ENCODE data around the gene DLG2. TPM values are rescaled to one million over a fixed set of nuclear protein-coding genes. Genes with fewer than 3 reads are reported as not detected.

The DLG2 gene
- total and polyA plus RNA-seq, 2 of the 4 experiments (the other 2 are of a cell fraction), result 0.31 to 0.36 TPM

DNA sequence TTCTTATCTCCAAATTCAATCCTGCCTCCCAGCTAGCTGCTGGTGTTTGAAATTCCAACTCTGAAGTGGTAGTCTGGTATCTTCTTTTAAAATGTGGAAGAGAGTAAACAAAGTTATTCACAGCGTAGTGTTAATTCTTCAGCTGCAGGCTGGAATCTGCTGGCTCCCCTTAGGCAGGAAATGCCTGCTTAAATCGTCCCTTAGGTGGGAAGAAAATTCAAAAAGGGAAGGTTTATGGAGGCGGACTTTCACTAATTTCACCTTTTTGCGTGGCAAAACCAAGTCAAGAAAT is 1901.9 kb downstream of the DLG2 start:
- DNase-seq (no peak), ATAC-seq (ENCODE audit: low read depth) (peak; percentile 48)
- BruUV-seq (replicated peaks), result no TSS peak
- Histone ChIP-seq H3K56ac (ENCODE audit: extremely low read depth, insufficient read depth, low read length) (no peak overlapping the region), H3K27me3 (ENCODE audit: control insufficient read depth, insufficient read depth, low read length) (peaks cover 10% of the 10 kb centered on the region), H3K9ac (ENCODE audit: low read depth, low read length) (no peak overlapping the region), H4K20me1 (ENCODE audit: insufficient read depth, low read length) (no peaks in the 10 kb centered on the region), H2AFZ (replicated peaks; ENCODE audit: low read length, poor library complexity) (no peak overlapping the region), H3K79me1 (ENCODE audit: low read depth in 1 of 2, low read length in 2 of 2) (no peaks in the 10 kb centered on the region), H3K14ac (replicated peaks; ENCODE audit: low read depth, low read length) (no peak overlapping the region), H3K36me3 (ENCODE audit: control insufficient read depth, insufficient read depth, low read length) (no peaks in the 10 kb centered on the region), H3K9me1 (ENCODE audit: insufficient read depth, low read length) (no peaks in the 10 kb centered on the region), H4K5ac (ENCODE audit: low read depth, low read length) (no peak overlapping the region), H3K4me3 (ENCODE audit: insufficient read depth, low read depth, low read length) (no peak overlapping the region), H3K18ac (ENCODE audit: low read depth, low read length) (no peak overlapping the region), H2AK9ac (replicated peaks; ENCODE audit: low read depth, low read length, poor library complexity) (no peak overlapping the region), H2BK5ac (ENCODE audit: low read depth, low read length, poor library complexity, severe bottlenecking) (no peak overlapping the region), H2BK20ac (ENCODE audit: low read depth, low read length) (no peak overlapping the region), H2BK15ac (ENCODE audit: low read depth, low read length) (no peak overlapping the region), H4K8ac (ENCODE audit: low read depth in 2 of 2, low read length in 2 of 2) (no peak overlapping the region), H3K27ac (ENCODE audit: insufficient read depth, low read length) (no peak overlapping the region), H3K4me2 (ENCODE audit: low read depth, low read length) (peak overlapping the region; percentile 42), H4K91ac (ENCODE audit: insufficient read depth, low read depth, low read length) (no peak overlapping the region), H3K9me3 (ENCODE audit: control insufficient read depth, insufficient read depth, low read length) (no peaks in the 10 kb centered on the region), H2BK120ac (ENCODE audit: low read depth, low read length) (no peak overlapping the region), H3K4me1 (ENCODE audit: control insufficient read depth, insufficient read depth, low read length) (no peaks in the 10 kb centered on the region), H3K4ac (ENCODE audit: low read depth, low read length) (no peak overlapping the region), H3K23ac (ENCODE audit: low read depth, low read length) (no peak overlapping the region), H2AK5ac (ENCODE audit: low read depth, low read length) (no peak overlapping the region)
- TF ChIP-seq, protein P1, sequence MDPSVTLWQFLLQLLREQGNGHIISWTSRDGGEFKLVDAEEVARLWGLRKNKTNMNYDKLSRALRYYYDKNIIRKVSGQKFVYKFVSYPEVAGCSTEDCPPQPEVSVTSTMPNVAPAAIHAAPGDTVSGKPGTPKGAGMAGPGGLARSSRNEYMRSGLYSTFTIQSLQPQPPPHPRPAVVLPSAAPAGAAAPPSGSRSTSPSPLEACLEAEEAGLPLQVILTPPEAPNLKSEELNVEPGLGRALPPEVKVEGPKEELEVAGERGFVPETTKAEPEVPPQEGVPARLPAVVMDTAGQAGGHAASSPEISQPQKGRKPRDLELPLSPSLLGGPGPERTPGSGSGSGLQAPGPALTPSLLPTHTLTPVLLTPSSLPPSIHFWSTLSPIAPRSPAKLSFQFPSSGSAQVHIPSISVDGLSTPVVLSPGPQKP (IDR thresholded peaks at IDR 0.05; ENCODE audit: borderline replicate concordance, low read depth, low read length), result no peak
- TF ChIP-seq POLR2A (IDR thresholded peaks at IDR 0.05; ENCODE audit: low read depth, low read length), result no peak
- no peak for TF ChIP-seq CEBPB (IDR thresholded peaks at IDR 0.05; ENCODE audit: low read depth, low read length)
- TF ChIP-seq, protein P2, sequence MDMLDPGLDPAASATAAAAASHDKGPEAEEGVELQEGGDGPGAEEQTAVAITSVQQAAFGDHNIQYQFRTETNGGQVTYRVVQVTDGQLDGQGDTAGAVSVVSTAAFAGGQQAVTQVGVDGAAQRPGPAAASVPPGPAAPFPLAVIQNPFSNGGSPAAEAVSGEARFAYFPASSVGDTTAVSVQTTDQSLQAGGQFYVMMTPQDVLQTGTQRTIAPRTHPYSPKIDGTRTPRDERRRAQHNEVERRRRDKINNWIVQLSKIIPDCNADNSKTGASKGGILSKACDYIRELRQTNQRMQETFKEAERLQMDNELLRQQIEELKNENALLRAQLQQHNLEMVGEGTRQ (IDR thresholded peaks at IDR 0.05; ENCODE audit: low read depth, low read length), result no peak
- no peak for TF ChIP-seq SMC3 (IDR thresholded peaks at IDR 0.05; ENCODE audit: low read depth, low read length)
- TF ChIP-seq MAZ (IDR thresholded peaks at IDR 0.05; ENCODE audit: borderline replicate concordance, low read depth, low read length), result no peak
- POLR2A ChIA-PET (ENCODE audit: unreplicated experiment), result no interaction called here
- dilution Hi-C loops (cut with HindIII; ENCODE audit: low sequenced_read_pairs, unreplicated experiment), result no loop called here
- CTCF ChIA-PET, result interaction anchor here (1.3 kb wide), 1 partner anchor 432 kb away, joined by 7 read pairs; no protein-coding TSS in a partner anchor
- WGBS, 2 experiments (ENCODE audit: extremely low coverage in 2 of 2, insufficient read length in 1 of 2), result 0% methylated on average over 2 of the region's 4 CpGs; no CpG with 5 or more reads in 1 of the 2 experiments
- in situ Hi-C loops (cut with MboI; ENCODE audit: low sequenced_read_pairs), result no loop called here
- intact Hi-C loops (cut with micrococcal nuclease), result loop anchor here (2.0 kb wide), 1 partner anchor 818 kb away; no protein-coding TSS in a partner anchor

Measured in IMR-90 (cell line).